Glomerular visceral epithelial cell (primary cell): Measurements from ENCODE around the gene AGO4.

Experiments
- DNase-seq: peaks from one replicate; pipeline ENCODE4 v3.0.0-alpha.2; 2016; ENCODE audit errors: extremely low spot score

The AGO4 gene

DNA sequence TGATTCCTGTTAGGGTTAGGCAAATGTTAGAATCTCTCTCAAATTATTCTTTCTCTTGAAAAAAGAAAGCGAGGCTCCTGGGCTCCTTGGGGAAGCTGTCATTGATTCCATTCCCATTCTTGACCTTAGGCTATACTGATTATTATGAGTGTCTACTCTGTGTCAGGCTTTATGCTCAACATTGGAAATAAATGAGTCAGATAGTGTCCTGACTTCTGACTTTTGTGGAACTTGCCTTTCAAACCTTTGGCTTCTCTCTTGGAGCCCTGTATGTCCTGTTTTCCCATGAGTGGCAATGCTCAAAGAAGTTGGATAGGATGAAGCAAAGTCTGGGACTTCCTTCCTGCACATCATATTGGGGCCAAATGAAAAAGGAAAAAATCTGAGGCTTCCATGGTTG is 86.8 kb downstream of the AGO4 start:
- DNase-seq: no peak

- DNase-seq: no peak
These were observed 92.1 kb downstream of the AGO4 start for GRCh38 chr1:35899941-35900340.

DNA sequence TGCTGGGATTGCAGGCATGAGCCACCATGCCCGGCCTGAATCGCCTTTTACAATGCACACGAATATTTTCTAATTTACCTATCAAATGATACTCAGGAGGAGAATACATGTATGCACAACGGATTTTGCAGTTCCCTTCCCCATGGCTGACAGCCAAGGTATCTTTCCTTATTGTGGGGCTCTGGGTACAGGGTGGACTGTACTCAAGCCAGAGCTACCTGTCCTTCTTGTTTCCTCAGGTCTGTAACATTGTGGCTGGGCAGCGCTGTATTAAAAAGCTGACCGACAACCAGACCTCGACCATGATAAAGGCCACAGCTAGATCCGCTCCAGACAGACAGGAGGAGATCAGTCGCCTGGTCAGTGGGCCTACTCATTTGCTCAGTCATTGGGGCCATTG is 93.4 kb downstream of the AGO4 start:
- no peak for DNase-seq

DNA sequence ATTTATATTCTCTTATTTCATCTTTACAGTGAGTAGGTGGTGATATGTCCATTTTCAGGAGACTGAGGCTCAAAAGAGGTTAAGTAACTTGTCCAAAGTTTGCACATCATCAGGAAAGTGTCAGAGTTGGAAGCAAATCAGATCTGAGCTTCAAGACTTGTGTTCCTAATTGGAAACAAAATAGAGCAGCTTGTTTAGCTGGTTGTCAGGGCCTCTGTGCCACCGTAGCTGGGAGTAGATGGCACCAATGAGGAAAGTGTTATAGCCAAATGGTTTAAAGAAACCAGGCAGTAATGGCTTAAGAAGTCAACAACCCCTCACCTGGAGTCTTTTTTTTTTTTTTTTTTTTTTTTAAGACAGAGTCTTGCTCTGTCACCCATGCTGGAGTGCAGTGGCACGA is 94.9 kb downstream of the AGO4 start:
- DNase-seq: no peak
